HL-60 (cell line): ENCODE results near the gene ZDHHC20.

Experiments
- DNase-seq, 2 experiments: peaks; one replicate each; pipeline ENCODE4 v3.0.0-alpha.2; 2010 to 2020; ENCODE audit warnings: low read depth in 1 of 2, low spot score in 1 of 2
- H3K27ac ChIP-seq: fragments of 250-450 bp; sonication (Bioruptor Pico); replicated peaks from 2 replicates; pipeline ENCODE4 v1.5.1; 2020; ENCODE audit warnings: mild to moderate bottlenecking, moderate library complexity
- H3K27me3 ChIP-seq: fragments of 250-450 bp; sonication (Bioruptor Pico); 2 replicates; pipeline ENCODE4 v1.5.1; 2021; ENCODE audit warnings: mild to moderate bottlenecking, moderate library complexity; ENCODE audit not compliant: insufficient read depth, poor library complexity, severe bottlenecking
- H3K4me3 ChIP-seq: replicated peaks from 2 replicates; pipeline ENCODE4 v1.5.1; 2011; ENCODE audit warnings: mild to moderate bottlenecking, control low read depth, low read length; ENCODE audit not compliant: insufficient read depth
- CTCF ChIP-seq: IDR thresholded peaks from one replicate; pipeline ENCODE4 v1.5.1; 2011; ENCODE audit warnings: low read length, control low read depth, inconsistent platforms; ENCODE audit not compliant: insufficient read depth
- GABPA ChIP-seq: IDR thresholded peaks from 2 replicates; pipeline ENCODE4 v1.6.1; 2012; ENCODE audit warnings: low read depth
- POLR2AphosphoS5 ChIP-seq: IDR thresholded peaks from 2 replicates; pipeline ENCODE4 v1.6.1; 2012; ENCODE audit warnings: low read depth
- REST ChIP-seq: IDR thresholded peaks from 2 replicates; pipeline ENCODE4 v1.6.1; 2012; ENCODE audit warnings: low read depth; ENCODE audit not compliant: insufficient replicate concordance
- SPI1 ChIP-seq: IDR thresholded peaks from 2 replicates; pipeline ENCODE4 v1.6.1; 2012; ENCODE audit warnings: low read depth, mild to moderate bottlenecking, borderline replicate concordance

Gene ZDHHC20

GRCh38 chr13:21436582-21436981, 22.5 kb downstream of the ZDHHC20 start:
- TF ChIP-seq CTCF (no peak), SPI1 (no peak), POLR2AphosphoS5 (no peak), GABPA (no peak), REST (no peak)
- no peak overlapping the region for H3K4me3 ChIP-seq
- H3K27me3 ChIP-seq = no peaks in the 10 kb centered on the region
- H3K27ac ChIP-seq = no peak overlapping the region; the same call in 1 of the 2 replicates
- DNase-seq = no peak

- Histone ChIP-seq H3K27ac (peak overlapping the region; percentile 43), H3K27me3 (no peaks in the 10 kb centered on the region), H3K4me3 (no peak overlapping the region)
- peak; percentile 74 to 78 for DNase-seq
- TF ChIP-seq CTCF (no peak), GABPA (no peak), POLR2AphosphoS5 (no peak), SPI1 (no peak), REST (no peak)
These were observed 23.4 kb downstream of the ZDHHC20 start for GRCh38 chr13:21435687-21436151.

- Histone ChIP-seq H3K27ac (peak overlapping the region; percentile 43), H3K27me3 (no peaks in the 10 kb centered on the region), H3K4me3 (no peak overlapping the region)
- no peak for DNase-seq
- TF ChIP-seq GABPA (no peak), CTCF (no peak), POLR2AphosphoS5 (no peak), SPI1 (no peak), REST (no peak)
These were observed 23.9 kb downstream of the ZDHHC20 start for GRCh38 chr13:21435231-21435630.
